DLD1 (cell line): Measurements from ENCODE around the gene OTOF.

ENCODE experiments used
- in situ Hi-C: cut with HindIII; loops from 2 replicates; pipeline ENCODE4 v1.10.0; 2017; ENCODE audit warnings: low sequenced_read_pairs

OTOF gene

DNA sequence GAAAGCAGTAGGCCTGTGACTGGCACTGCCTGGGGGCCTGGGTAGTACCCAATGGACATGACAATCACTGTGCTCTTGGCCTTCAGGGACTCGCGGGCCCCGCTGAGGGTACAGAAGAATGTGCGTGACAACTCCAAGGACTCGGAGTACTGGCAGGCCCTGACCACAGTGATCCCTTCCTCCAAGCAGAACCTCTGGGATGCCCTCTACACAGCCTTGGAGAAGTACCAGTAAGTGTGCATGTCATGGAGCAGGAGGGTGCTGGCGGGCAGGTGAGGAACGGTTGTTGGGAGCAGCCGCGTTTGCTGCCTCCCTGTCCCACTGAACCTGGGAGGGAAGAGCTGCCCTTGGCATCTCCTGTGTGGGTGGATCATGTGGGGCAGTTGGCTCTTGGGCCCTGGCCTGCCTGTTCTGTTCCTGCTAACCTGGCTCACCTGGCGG, 23.3 kb downstream of the OTOF start:
- in situ Hi-C loops: no loop called here

DNA sequence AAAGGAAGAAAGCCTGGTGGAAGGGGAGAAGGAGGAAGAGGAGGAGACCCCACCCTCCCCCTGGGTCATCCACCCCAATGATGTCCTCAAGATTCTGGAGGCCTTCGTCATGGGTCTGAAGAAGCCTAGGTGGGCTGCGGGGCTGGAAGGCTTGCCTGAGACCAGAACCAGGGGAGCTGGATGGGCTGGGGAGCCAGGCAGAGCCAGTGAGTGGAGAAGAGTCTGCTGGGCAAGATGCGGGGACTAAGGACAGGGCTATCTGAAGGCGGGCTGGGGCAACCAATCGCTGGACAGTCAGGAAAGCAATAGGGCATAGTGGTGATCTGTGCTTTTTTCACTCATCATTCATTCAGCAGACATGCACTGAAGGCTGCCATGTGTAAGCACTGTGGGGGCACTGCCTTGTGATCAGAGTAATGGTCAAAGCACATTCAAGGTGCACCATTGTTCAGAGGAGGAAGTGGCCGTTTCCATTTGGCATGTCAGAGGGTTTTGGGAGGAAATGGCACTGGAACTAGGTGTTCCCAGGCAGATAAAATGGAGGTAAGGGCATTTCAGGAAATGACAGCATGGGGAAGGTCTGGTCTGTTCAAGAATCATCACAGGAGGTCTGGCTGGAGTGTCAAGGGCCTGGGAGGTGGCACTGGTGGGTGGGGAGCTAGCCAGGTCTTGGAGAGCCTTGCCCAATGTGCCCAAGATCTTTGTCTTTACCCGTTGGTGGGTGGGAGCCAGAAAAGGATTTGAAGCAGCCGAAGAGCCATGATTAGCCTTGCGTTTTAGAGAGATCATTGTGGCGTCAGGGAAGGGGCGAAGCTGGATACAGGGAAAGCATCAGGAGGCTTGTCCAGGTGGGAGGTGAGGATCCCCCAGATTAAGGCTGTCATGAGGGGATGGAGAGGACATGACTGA, 24.2 kb downstream of the OTOF start:
- in situ Hi-C loops: no loop called here

DNA sequence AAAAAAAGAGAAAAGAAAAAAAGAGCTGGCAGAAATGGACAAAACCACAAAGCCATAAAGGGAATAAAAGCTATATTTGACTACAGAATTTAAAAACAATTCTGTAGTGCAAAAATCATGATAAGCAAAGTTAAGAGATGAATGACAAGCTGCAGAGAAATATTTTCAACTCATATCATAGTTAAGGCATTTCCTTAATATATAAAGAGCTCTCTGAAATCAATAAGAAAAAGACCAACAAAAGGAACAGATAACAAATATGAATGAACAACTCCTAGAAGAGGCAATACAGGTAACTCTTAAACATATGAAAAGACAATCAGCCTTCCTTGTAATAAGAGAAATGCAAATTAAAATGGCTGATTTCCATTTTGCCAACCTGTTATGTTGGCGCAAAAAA, 26.2 kb downstream of the OTOF start:
- in situ Hi-C loops: no loop called here

DNA sequence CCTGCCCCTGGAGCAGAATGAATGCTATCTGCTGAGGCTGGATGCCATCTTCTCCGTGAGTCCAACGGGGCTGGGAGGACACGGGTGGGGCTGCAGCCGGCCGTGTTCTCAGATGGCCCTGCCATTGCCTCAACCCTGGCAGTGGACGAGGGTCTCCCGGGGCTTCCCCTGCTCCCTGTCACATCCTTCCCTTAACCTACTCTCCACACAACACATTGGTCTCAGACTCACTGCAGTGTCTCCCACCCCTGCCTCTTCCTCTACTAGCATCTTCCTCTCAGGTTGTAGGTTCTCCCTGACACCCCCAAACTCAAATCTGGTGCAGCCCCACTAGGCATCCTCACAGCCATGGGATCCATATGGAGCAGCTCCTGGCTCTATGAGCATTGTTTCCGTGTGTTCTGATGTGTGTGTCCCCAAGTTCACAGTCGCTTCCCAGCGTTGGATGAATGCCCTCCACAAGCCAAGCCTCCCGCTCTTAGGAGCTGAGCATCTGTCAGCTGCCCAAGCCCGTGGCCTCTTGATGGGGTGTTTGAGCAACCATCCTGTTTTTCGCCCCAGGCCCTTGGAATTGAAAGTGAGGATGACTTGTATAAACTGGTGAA, 27.8 kb downstream of the OTOF start:
- in situ Hi-C loops: no loop called here

DNA sequence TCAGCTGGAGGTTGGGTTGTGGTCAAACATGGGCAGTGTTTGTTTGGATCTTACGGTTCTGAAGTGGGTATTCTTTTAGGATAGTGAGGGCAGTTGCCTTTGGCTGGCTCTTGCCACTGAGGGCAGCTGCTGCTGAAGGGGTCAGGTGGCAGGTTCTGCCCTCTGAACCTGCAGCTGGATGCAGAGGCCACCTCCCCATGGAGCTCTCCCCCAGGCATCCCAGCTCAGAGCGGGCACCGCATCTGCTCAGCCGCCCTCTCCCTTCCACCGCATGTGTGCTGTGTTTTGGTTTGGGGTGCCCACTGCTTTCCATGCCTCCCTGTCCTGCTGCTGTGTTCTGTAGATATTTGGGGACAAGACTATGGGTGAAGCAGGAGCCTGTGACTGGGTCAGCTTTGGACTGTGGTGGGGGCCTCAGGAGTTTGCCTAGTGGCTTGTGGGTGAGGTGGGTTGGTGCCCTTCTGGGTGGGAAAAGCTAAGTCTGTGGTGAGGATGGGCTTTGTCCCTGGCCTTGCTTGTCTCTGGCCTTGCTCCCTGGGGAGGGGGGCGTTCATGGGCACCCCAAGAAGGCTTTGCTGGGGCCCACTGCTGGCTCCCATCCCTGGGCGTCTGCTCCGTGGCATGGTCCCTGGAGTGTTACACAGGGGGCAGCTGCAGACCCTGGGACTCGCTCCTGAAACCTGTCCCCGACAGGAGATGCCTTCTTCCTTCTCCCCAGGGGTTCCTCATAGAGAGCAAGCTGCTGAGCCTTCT, 28.5 kb downstream of the OTOF start:
- in situ Hi-C loops: no loop called here

DNA sequence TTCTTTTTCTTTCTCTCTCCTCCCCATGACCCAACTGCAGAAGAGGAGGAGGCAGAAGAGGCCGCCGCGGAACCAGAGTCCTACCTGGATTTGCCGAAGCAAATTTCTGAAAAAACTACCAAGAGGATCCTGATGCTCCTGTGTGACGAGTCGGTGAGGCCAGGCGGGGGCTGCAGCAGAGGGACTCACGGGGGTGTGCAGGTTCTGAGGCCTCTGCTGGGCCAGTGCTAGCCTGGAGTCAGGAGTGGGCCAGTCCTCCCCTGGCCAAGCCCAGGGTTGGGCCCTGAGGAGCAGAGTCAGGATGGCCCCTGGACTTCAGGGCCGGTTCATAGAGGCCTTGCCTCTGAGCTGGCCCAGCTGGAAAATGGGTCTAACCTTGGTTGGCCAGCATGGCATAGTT, 29.3 kb downstream of the OTOF start:
- in situ Hi-C loops: no loop called here

DNA sequence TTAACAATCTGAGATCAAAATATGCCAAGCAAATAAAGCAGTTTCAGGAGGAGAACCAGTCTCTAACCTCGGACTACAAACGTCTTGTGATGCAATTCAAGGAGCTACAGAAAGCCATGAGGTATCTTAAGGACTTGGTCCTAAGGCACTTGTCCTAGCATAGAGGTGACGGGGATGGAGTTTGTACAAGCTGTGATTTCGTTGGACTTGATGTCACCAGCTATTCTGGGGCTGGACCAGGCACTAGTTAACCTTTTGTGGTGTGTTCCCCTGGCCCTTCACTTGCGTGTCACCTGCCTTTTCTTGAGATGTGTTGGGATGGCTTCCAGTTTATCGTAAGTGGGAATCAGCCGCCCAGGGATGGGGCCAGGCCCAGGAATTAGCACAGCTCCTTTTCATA, 33.7 kb downstream of the OTOF start:
- in situ Hi-C loops: no loop called here

DNA sequence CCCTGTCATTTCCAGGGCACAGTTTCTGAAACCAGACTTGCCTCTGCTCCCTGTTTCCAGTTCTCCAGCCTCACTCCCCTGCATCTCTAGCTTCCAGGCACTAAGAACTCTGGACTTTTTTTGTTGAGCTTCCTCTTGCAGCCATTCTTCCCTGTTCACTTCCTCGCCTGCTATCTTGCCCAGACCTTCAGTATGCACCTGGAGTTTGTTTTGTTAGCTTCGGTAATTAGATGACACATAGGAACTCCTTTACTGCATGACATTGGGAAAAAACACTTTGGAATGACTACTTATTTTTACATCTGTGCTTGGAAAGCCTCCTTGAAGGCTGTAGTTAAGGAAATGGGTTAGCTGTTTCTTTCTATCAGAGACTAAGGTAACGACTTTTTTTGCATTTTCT, 35.2 kb downstream of the OTOF start:
- in situ Hi-C loops: no loop called here

DNA sequence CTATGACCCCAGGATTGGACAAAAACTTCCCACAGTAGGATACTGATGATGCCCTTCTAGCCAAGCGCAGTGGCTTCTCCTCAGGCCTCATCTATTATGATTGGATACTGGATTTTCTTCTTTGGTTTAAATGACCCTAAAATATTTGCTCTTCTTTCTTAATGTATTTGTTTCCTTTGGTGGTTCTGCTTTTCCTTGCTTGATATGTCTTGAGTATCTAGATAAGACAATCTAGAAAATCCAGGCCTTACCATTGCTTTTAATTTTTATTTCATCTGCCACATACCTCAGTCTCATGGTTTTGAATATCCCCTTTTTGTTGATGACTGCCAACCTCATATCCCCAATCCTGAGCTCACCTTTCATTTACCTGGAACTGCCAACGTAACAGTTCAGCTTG, 35.6 kb downstream of the OTOF start:
- in situ Hi-C loops: no loop called here

DNA sequence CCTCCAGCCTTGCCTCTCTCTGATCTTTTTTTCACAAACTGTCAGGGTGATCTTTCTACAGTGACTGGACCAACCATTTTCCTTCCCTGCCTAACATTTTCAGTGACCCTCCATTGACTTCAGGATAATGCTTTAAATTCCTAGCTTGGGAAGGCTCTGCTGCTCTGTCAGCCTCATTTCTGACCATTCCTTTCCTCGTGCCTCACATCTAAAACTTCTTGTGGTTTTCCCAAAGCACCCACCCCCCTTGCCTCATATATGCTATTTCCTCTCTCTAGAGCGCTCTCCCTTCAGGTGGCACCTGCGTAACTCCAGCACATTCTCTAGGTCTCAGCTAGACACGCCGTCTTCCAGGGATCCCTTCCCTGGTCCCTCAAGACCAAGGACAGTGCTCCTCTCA, 39.0 kb downstream of the OTOF start:
- in situ Hi-C loops: no loop called here

DNA sequence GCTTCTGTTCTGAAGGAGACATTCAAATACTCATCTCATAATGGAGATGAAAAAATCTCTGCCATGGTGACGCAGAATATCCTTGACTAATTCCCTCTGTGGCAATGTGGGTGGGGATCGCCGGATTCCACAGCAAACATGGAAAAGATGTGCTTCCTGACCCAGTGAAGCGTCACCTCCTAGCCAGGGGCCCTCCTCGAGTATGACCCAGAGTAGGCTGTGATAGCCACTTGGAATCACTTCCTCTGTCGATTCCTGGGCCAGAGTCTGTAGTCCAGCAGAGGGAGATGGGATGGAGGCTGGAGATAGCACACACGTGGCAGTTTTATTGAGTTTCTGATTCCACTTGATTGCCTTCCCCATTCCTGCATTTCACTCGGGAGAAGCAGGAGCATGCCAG, 39.4 kb downstream of the OTOF start:
- in situ Hi-C loops: no loop called here

DNA sequence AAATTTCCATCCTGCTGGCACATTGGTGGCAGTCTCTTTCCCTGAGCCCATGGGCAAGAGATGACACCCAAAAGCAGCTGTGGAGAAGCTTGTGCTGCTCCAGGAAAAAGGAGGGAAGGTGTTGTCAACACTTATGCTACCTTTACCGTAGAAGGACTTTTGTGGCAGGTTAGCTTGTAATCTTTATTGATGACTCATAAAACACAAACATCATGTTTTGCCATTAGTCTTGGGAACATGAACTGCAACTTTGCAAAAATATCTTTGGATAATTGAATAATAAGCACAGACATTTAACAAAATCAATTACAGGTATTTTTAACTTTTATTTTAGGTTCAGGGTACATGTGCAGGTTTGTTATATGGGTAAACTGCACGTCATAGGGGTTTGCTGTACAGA, 42.8 kb downstream of the OTOF start:
- in situ Hi-C loops: no loop called here

DNA sequence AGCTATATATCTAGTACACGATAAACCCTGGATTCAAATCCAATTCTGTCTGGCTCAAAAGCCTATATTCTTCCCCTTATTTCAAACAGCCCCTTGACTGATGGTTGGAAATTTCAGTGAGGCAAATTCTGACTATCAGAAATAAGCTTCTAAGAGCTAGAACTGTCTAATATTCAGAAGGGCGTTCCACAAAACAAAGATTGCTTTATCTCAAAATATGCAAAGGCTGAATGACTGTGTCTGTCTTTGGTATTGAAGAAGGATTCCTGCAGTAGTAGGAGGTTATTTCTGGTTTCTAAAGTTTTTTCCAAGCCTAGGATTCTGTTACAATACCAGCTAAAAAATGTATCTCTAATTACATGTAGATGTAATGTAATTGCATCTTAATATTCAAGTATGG, 45.1 kb downstream of the OTOF start:
- in situ Hi-C loops: no loop called here

DNA sequence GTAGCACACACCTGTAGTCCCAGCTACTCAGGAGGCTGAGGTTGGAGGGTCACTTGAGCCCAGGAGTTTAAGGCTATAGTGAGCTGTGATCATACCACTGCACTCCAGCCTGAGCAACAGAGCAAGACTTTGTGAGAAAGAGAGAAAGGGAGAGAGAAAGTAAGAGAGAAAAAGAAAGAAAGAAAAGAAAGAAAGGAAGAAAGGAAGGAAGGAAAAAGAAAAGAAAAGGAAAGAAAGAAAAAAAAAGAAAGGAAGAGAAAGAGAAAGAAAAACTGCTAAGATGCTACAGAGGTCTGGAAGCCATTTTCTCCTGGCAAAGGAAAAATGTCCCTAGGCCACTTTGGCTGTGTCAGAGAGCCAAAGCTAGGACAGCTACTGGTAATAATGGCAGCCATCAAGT, 45.6 kb downstream of the OTOF start:
- in situ Hi-C loops: no loop called here

DNA sequence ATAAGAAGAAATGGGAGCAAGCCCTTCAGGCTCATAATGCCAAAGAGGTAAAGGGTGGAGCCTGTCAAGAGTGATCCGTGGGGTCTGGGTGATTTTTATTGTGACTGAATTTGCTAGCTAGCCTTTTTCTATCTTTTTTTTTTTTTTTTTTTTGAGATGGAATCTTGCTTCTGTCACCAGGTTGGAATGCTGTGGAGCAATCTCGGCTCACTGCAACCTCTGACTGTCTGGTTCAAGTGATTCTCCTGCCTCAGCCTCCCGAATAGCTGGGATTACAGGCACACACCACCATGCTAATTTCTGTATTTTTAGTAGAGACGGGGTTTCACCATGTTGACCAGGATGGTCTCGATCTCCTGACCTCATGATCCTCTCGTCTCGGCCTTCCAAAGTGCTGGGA, 47.1 kb downstream of the OTOF start:
- in situ Hi-C loops: no loop called here

DNA sequence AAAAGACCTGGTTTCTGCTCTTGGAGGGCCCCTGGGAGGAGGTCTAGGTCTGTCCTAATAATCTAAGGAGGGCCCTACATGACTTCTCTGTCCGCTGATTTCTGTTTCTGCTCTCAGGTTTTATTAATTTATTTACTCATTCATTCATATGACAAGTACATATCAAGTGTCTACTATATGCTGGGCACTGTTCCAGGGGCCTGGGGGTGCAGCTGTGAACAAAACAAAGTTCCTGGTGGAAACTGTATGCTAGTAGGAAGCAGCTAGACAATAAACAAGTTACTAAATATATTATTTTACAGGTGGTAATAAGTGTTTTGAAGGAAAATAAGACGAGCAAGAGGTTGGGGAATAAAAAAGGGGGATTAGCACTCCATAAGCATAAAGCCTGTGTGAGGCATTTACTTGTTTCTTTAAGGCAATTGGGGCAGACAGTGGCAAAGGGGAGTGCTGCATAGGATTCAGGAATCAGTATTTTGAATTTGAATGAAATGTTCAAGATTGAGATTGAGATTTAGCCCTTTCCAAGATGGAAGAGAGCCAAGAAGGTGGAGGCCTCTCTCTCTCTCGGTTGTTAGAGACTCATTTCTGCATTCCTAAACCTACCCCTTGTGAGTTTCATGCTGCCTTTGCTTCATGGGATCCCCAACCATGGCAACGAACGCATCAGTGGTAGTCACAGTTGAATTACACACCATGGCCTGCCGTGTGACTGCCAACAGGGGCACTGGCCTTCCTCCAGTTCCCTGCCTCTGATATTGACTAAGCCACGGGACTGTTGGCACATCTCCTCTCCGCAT, 47.9 kb downstream of the OTOF start:
- in situ Hi-C loops: no loop called here

DNA sequence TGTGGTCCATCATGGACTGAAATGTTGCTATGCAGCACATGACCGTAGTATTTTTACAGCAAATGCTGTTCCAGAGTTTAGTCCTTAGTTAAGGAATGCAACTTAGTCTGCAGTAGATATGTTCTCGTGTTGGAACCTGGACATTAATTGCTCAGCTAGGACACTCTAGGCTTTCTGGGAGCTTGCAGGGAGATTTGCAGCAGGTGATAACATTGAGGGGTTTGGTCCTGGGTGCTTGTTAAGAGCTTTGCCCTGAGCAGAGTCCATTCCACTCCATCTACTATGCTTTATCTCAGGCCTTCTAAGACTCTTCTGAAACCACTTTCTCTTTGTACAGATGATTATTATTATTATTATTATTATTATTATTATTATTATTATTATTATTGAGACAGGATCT, 49.1 kb downstream of the OTOF start:
- in situ Hi-C loops: no loop called here

DNA sequence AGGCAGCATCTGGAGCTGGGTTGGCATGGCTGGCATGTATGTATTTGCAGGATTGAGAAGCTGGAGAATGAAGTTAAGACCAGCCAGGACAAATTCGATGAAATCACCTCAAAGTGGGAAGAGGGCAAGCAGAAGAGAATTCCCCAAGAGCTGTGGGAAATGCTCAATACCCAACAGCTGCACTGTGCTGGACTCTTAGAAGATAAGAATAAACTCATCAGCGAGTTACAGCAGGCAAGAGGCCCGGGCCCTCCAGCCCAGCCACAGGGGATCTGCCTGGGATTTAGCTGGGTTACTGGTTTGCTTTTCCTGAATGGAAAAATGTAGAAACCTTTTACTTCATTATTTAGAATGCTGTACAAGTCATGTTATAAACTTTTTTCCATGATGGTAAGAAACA, 53.7 kb downstream of the OTOF start:
- in situ Hi-C loops: no loop called here

DNA sequence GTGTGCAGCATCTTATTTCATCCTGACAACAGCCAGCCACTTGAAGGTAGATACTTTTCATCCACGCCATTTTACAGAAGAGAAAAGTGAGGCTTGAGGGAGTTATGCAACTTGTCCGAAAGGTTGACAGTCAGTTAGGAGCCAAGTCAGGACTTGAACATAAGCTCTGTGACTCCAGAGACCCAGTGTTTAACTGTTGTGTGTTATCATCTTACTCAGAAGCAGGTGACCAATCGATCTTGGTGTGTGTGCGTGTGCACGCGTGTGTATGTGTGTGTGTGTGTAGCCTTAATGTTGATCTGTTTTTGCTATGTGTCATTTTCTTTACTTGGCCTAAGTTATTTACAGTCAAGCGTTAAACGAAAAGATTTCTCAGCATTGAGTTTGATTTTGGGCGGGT, 54.2 kb downstream of the OTOF start:
- in situ Hi-C loops: no loop called here

DNA sequence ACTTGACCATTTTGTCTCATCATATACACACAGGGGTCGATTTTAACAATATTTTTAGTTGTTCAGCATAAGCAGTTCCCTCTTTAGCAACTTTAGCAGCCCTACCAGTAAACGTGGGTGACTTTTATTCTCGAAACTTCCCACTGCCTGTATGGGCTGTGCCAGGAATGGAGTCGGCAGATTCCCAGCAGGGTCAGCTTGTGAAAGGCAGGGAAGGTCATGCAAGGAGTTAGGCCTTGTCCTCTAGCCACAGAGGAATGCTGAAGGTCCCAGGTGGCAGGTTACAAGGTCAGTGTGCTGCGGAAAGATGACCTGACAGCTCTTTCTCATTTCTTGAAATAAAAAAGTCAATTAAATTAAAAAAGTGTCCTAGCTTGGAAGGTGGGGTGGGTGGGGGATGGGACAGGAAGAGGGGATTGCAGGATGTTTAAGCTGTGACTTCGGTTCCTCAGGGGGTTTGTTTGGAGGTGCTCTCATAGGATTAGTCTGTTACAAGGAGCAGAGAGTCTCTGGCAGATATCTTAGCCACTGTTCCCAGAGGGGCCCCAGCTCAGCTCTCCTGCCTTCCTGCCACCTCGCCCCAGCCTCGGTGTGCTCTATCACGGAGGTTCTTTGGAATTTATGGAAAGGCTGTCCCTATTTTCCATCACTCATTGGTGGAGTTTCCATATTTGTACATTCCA, 54.8 kb downstream of the OTOF start:
- in situ Hi-C loops: no loop called here

DNA sequence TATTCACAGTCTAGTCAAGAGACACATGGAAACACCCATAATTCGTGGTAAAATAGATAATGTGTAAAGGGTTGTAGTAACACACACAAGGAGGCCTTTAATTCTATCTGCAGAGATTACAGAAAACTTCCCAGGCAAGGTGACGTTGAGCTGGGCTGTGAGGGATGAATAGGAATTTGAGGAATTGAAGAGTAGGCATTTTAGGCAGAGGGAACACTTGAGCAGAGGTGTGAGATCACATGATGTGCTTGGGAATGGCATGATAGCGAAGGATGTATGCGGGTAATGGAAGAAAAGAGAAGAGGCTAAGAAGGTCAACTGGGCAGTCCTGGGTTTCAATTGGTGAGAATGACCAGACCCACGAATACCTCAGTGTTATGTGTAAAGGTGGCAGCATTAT, 56.0 kb downstream of the OTOF start:
- in situ Hi-C loops: no loop called here
